ENCODE measurements around the gene HTATIP2.
"Not testable (repeated sequence)": the region's sequence is repeated elsewhere in the genome, so short reads cannot be mapped to it uniquely, and the experiment has no call there.

HTATIP2 gene

GRCh38 chr11:20372081-20372626 is 8.6 kb downstream of the HTATIP2 start:
- DNase-seq (ENCODE audit: low read depth): no peak

GRCh38 chr11:20373147-20373546 is 9.6 kb downstream of the HTATIP2 start:
- DNase-seq (ENCODE audit: low read depth): no peak

DNA sequence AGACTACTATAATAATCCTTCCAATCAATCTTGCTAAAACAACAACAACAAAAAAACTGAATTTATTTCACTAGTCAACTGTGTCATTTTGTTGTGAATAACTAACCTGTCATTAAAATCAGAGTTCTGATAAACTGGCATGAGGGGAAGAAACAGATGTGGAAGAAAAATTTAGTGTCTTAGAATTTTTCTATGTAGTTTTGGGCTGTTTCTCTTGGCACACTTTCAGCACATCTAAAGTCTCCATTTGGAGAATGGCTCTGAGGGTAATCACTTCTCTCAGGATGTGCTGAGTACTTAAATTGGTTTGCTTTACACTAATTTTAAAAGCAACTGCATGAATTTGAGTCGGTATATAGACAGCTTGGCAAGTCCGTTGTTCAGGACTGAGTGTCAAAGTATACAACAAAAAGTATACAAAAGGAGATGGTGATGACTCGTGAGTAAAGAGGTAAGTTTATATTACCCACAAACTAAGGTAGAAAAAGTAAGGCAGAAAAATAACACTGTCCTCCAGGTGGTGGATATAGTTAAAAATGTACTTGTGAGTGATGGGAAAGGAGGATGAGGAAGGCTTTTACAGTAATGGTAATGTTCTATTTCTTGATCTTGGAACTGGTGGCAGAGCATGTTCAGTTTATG is 10.2 kb downstream of the HTATIP2 start:
- DNase-seq (ENCODE audit: low read depth): no peak

GRCh38 chr11:20374741-20375300 is 11.3 kb downstream of the HTATIP2 start:
- DNase-seq (ENCODE audit: low read depth): no peak

- DNase-seq (ENCODE audit: low read depth): no peak
Measured at GRCh38 chr11:20376162-20376730, 12.7 kb downstream of the HTATIP2 start.

- not testable (repeated sequence) for DNase-seq (ENCODE audit: low read depth)
Measured at GRCh38 chr11:20385996-20386395, 22.5 kb downstream of the HTATIP2 start.

- DNase-seq (ENCODE audit: low read depth): peak; percentile 93
Measured at GRCh38 chr11:20387261-20388095, 24.0 kb downstream of the HTATIP2 start, which contains the start of gene PRMT3. PRMT3 (plus strand) TSS chr11:20387716; CDS start chr11:20387747, 31 bp downstream.

DNA sequence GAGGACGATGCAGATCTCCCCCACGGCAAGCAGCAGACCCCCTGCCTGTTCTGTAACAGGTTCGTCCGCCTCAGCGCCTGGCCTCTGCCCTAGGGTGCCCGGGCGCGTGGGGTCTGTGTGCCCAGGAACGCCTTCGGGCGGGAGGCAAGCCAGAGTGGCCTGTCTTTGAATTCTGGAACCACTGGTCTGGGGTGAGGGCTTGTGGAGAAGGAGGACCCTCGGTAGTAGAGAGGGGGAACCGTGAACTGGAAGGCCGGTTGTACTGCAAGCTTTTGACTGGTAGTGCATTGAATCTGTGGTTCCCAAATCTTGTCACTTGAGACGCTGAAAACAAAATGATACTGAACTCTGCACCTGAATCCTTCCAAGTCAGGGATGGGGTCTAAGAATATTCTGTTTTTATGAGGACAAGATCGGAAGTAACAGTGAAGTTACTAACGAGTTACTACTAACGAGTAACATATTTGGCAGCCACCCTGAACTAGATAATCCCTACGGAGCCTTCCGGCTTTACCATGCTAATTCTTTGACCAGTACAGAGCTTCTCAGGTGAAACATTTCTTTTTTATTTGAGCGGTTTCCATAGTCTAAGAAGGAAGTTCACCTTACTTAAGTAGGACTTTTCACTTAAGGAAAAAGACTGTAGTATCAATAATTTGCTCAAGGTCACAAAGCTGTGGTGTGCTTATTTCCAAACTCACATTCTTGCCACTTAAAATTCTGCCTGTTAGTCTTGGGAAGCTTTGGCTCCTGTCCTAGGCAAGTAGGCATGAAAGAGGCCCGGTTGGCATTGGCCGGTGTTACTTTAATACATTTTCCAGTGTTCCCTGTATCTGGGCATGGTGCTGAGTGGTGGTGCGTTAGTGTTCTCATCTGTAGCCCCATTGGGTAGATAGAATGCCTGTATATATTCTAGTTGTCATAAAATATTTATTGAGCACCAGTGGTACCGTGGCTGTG is 24.9 kb downstream of the HTATIP2 start:
- no peak for DNase-seq (ENCODE audit: low read depth)

DNA sequence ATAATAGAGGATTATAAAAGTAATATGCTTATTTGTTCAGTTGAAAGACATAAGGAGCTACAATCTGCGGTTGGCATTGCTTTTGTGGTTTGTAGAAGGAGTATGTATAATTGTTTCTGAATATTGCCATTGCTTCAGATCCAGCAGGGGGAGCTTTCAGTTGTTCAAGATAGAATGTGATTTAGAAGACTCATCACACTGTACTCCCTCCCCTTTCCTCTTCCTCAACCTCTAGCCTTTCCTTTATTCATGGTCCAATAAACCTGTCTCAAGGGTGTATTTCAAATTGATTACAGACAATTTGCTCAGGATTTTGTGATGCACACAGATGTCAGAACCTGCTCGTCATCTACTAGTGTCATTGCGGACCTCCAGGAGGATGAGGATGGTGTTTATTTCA is 33.8 kb downstream of the HTATIP2 start:
- DNase-seq (ENCODE audit: low read depth): no peak

- DNase-seq (ENCODE audit: low read depth): no peak
Measured at GRCh38 chr11:20399498-20399897, 36.0 kb downstream of the HTATIP2 start.

- no peak for DNase-seq (ENCODE audit: low read depth)
Measured at GRCh38 chr11:20403059-20403458, 39.5 kb downstream of the HTATIP2 start.

GRCh38 chr11:20406484-20406883 is 43.0 kb downstream of the HTATIP2 start:
- DNase-seq (ENCODE audit: low read depth): no peak

DNA sequence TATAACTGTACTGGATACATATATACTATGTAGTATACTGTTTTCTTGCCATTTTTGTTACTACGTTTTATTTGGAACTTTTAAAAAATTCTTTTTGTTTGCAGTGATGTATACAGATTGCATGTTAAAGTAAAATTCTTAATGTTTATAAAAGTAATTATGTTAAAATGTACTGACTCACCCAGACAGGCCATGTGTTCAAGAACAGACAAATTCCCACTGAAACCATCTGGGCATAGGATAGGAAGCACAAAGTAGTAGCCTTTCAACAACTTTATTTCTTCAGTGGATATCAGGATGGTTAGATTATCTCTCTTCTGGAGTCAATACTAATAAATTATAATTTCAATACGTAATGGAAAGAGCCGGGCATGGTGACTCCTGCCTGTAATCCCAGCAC is 43.8 kb downstream of the HTATIP2 start:
- DNase-seq (ENCODE audit: low read depth): no peak

DNA sequence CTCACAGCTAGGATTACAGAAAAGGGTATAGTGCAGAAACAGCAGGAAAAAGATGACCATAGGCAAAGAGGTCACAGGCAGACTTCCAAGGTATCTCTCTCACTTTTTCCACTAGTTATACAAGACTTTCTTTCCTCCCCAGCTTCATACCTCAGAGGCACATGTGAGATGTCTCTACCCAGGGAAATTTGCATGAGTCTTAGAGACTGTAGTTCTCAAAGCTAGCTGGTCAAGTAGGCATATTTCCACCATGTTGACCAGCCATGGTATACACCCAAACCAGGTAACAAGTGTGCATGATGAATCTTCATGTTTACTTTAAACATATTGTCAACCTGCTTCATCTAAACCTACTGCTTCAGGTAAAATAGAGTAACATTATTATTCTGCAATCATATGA is 51.9 kb downstream of the HTATIP2 start:
- DNase-seq (ENCODE audit: low read depth): no peak

DNA sequence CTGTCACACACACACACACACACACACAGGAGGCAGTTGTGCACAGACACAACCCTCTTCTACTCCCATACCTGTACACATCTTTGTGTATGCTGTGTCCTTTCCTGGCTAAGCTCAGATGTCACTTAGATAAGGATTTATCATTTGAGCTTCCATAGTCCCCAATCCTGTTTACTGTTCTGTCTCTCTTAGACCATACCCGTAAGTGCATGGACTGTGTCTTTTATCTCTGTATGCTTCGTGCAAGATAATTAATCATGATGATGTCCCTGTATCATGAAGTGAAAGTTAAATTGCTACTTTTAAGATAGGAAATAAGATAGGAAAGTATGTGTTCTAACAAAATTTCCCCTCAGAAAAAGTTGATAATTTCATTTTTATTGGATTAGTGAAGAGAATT is 54.3 kb downstream of the HTATIP2 start:
- no peak for DNase-seq (ENCODE audit: low read depth)

DNA sequence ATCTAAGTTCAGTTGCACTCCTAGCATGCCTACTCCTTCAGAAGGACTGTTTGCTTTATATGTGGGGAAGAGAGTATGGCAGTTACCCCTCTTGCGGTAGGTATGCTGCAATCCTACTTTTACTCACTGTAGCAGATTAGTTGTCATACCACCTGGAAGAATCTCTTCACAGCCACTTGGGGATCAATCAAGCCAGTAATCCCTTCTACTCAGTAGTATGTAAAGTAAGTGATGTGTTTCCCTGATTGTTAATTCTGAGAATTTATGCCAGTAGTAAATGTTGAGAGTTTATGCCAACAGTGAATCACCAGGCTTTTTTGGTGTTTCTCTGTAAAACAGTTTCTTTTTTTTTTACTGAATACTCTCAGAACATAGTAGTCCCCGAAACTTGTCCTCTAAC is 58.4 kb downstream of the HTATIP2 start:
- DNase-seq (ENCODE audit: low read depth): no peak

- no peak for DNase-seq (ENCODE audit: low read depth)
Measured at GRCh38 chr11:20429216-20429615, 65.7 kb downstream of the HTATIP2 start.

All from stimulated activated CD8-positive, alpha-beta memory T cell treated with anti-CD3 and anti-CD28 coated beads, Interleukin-12 subunit alpha, Interleukin-12 subunit beta, amount 100 ng/mL, for 1 hour (primary cell).